Activated T-helper 17 cell treated with anti-CD3 and anti-CD28 coated beads, Interleukin-2, amount 50 U/mL, for 72 hours (primary cell): ENCODE results near the gene SLC35E3. TPM values are rescaled to one million over a fixed set of nuclear protein-coding genes. Genes with fewer than 3 reads are reported as not detected.
A peak's percentile ranks its signal among the peaks of the same experiment; 100 is the strongest.
"Not testable (repeated sequence)": the region's sequence is repeated elsewhere in the genome, so short reads cannot be mapped to it uniquely, and the experiment has no call there.

ENCODE experiments used
- ATAC-seq: fragments of 150-1000 bp; cut with Tn5 transposase; replicated peaks from 2 replicates; pipeline ENCODE4 v1.10.0; 2021; ENCODE audit warnings: mild to moderate bottlenecking, moderate library complexity
- H3K27ac Mint-ChIP-seq: one replicate; pipeline ENCODE4 v1.8.0; 2022; ENCODE audit warnings: mixed read lengths
- H3K27me3 Mint-ChIP-seq: one replicate; pipeline ENCODE4 v1.8.0; 2022; ENCODE audit warnings: mixed read lengths
- H3K36me3 Mint-ChIP-seq: one replicate; pipeline ENCODE4 v1.8.0; 2022; ENCODE audit warnings: low read depth, mild to moderate bottlenecking, mixed read lengths
- H3K4me1 Mint-ChIP-seq: one replicate; pipeline ENCODE4 v1.8.0; 2022; ENCODE audit warnings: mixed read lengths
- H3K4me3 Mint-ChIP-seq: one replicate; pipeline ENCODE4 v1.8.0; 2022; ENCODE audit warnings: mild to moderate bottlenecking, mixed read lengths
- H3K9me3 Mint-ChIP-seq: one replicate; pipeline ENCODE4 v1.8.0; 2022; ENCODE audit warnings: mixed read lengths
- total RNA-seq, 2 donors: library from RNA; stranded (reverse); gene quantifications; one replicate each; pipeline ENCODE4 v1.2.3, GENCODE V29; 2022

The SLC35E3 gene
- total RNA-seq, 2 donors from 2014 or later = 12.3 to 12.6 TPM

DNA sequence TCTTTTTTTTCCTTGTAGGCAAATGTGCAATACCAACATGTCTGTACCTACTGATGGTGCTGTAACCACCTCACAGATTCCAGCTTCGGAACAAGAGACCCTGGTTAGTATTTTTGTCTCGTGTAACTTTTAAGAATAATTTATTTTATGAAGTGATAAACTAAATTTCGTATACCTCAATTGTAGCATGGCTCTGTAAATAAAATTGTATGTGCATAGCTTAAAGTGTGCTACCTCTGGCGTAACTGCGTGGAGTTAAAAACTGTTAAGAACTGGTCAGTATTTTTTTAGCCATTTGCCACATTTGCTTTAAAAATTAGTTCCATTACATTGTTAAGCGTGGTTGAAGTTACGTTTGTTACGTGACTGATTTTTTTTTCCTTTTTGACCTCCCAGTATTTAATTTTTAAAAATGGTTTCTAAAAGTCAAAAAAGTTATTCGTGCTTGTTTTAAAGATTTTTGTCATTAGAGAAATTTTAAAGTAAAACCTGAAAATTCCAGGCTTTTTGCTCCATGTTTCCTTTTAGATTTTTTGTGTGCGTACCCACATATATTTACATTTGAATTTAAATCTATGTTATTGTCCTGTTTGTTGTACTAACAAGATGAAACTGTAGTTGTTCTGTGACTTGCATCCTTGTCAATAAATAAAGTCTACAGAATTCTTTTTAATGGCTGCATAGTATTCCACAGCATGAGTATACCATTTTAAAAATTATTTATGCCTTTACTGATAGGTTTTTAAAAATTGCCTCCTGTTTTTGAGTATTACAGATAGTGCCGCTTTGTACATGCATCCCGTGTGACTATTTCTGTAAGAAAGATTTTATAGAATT lies 63.4 kb downstream of the SLC35E3 start:
- peak overlapping the region; percentile 95 for H3K4me3 Mint-ChIP-seq
- H3K27ac Mint-ChIP-seq = peak overlapping the region; percentile 100
- no peaks in the 10 kb centered on the region for H3K9me3 Mint-ChIP-seq
- peaks cover 9% of the 10 kb centered on the region for H3K4me1 Mint-ChIP-seq
- peaks cover 71% of the 10 kb centered on the region for H3K36me3 Mint-ChIP-seq
- H3K27me3 Mint-ChIP-seq = no peaks in the 10 kb centered on the region
- ATAC-seq = peak; percentile 0

DNA sequence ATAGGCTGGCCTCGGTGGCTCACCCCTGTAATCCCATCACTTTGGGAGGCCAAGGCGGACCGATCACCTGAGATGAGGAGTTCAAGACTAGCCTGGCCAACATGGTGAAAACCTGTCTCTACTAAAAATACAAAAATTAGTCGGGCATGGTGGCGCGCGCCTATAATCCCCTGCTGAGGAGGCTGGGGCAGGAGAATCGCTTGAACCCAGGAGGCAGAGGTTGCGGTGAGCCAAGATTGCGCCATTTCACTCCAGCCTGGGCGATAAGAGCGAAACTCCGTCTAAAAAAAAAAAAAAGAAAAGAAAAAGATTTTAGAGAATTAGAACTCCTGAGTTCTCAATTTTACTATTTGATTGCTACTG lies 64.0 kb downstream of the SLC35E3 start:
- Mint-ChIP-seq H3K27ac (peak overlapping the region; percentile 100), H3K4me3 (peak overlapping the region; percentile 95), H3K36me3 (peaks cover 77% of the 10 kb centered on the region), H3K4me1 (peaks cover 11% of the 10 kb centered on the region)
- not testable (repeated sequence) for ATAC-seq, H3K9me3 Mint-ChIP-seq, H3K27me3 Mint-ChIP-seq

DNA sequence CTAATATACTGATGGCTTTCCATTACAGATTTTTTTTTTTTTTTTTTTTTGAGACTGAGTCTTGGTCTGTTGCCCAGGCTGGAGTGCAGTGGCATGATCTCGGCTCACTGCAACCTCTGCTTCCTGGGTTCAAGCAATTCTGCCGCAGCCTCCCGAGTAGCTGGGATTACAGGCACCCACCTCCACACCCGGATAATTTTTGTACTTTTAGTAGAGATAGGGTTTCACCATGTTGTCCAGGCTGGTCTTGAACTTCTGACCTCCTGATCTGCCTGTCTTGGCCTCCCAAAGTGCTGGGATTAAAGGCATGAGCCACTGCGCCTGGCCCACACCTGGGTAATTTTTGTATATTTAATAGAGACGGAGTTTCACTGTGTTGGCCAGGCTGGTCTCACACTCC lies 65.6 kb downstream of the SLC35E3 start:
- peak overlapping the region; percentile 81 for H3K27ac Mint-ChIP-seq
- peaks cover 20% of the 10 kb centered on the region for H3K4me1 Mint-ChIP-seq
- H3K27me3 Mint-ChIP-seq, H3K9me3 Mint-ChIP-seq, ATAC-seq: not testable (repeated sequence)
- peak overlapping the region; percentile 95 for H3K4me3 Mint-ChIP-seq
- H3K36me3 Mint-ChIP-seq = peaks cover 93% of the 10 kb centered on the region

DNA sequence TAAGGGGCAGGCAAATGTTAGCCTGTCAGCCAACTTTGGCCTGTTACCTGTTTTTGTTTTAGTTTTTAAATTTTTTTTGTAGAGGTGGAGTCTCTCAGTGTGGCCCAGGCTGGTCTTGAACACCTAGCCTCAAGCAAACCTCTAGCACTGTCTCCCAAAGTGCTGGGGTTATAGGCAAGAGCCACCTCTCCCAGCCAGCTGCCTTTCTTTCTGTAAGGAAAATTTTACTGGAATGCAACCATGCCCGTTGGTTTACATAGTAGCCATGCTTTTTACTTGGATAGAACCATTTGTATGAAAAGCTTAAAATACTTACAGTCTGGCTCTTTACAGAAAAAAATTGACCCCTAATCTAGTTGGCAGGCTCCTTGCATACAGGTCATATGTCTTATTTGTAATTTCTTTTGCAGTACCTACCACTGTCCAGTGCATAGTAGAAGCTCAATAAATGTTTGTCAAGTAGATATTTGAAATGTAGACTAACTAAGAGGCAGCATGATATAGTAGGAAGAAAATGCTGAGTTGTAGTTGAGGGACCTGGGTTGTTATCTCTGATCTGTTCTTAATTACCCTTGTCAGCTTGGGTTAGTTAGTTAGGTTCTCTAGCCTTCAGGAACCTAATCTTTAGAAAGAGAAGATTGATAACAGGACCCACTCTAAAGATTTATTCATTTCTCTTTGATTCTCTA lies 66.7 kb downstream of the SLC35E3 start:
- Mint-ChIP-seq H3K27me3 (no peaks in the 10 kb centered on the region), H3K4me1 (peaks cover 23% of the 10 kb centered on the region), H3K36me3 (peaks cover 98% of the 10 kb centered on the region), H3K9me3 (no peaks in the 10 kb centered on the region), H3K4me3 (peak overlapping the region; percentile 95), H3K27ac (peak overlapping the region; percentile 22)
- ATAC-seq = no peak

DNA sequence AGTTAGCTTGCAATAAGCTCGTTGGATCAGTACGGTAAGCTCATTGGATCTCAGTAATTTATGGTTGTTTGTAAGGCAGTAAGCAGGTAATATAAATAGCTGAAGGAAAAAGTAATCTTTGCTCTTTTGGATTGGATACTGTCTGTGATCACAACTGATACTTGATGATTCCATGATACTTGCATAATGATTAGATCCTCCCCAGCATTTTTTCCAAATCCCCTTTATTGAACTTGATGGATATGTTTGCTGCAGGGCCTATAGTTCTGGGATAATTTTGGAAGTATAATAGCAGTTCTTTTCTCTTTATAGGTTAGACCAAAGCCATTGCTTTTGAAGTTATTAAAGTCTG lies 67.2 kb downstream of the SLC35E3 start:
- peaks cover 23% of the 10 kb centered on the region for H3K4me1 Mint-ChIP-seq

DNA sequence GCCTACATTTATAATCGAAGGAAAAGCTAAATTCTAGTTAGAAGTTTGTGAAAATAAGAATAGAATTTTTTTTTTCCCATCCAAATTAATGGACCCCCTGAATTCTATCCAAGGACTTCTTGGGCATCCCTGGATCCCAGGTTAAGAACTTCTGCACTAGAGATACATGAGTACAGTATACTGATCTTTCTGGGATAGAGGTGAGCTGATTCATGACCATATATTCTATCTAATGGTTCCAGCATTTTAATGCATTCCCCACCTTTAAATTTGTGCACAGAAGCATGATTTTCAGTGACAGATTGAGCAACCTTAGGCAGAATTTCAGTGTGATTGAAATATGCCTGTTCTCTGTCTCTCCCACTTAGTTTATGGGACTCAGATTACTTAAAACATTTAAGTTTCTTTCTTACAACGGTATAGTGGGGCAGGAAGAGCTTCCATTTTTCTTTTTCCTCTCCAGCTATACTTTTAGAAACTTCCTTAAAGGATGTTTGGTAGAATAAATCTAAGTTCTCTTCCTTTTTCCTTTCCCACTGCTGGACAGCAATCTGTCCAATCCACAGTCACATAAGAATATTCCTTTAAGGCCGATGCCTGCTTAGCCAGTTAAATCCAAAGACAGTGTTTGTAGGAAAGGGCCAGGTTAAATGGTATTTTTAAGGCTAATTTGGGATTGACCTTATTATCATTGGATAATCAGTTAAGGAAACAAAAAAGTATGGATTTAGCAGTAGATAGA lies 68.7 kb downstream of the SLC35E3 start:
- no peaks in the 10 kb centered on the region for H3K9me3 Mint-ChIP-seq
- H3K36me3 Mint-ChIP-seq = peaks cover 91% of the 10 kb centered on the region
- H3K27ac Mint-ChIP-seq = peak overlapping the region; percentile 5
- no peaks in the 10 kb centered on the region for H3K27me3 Mint-ChIP-seq
- H3K4me3 Mint-ChIP-seq = peak overlapping the region; percentile 45
- no peak for ATAC-seq
- peaks cover 23% of the 10 kb centered on the region for H3K4me1 Mint-ChIP-seq

More for the DNA sequence above, 67.2 kb downstream of the SLC35E3 start:
- peaks cover 93% of the 10 kb centered on the region for H3K36me3 Mint-ChIP-seq
- H3K9me3 Mint-ChIP-seq = no peaks in the 10 kb centered on the region
- no peak for ATAC-seq
- no peaks in the 10 kb centered on the region for H3K27me3 Mint-ChIP-seq
- H3K27ac Mint-ChIP-seq = no peak overlapping the region
- peak overlapping the region; percentile 95 for H3K4me3 Mint-ChIP-seq

DNA sequence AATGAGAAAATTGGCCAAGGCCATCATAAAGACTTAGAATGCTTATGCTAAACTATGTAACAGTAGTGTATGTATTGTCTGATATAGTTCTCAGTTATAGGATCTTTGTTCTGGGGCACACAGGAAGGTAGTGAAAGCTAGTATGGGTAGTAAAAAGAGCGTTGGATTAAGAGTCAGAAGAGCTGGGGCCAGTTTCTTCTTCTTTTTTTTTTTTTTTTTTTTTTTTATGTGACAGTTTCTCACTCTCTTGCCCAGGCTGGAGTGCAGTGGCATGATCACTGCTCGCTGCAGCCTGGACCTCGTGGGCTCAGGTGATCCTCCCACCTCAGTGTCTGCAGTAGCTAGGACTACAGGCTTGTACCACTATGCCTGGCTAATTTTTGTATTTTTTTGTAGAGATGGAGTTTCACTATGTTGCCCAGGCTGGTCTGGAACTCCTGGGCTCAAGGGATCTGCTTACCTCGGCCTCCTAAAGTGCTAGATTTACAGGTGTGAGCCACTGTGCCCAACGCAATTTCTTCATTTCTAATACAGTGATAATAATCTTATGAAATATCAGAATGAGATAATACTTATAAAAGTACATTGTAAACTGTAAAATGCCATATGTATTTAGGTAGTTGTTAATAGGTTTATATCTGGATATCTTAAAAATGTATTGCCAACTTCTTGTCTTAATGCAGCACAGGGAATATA lies 69.4 kb downstream of the SLC35E3 start:
- H3K27ac Mint-ChIP-seq = peak overlapping the region; percentile 5
- ATAC-seq = peak; percentile 7

DNA sequence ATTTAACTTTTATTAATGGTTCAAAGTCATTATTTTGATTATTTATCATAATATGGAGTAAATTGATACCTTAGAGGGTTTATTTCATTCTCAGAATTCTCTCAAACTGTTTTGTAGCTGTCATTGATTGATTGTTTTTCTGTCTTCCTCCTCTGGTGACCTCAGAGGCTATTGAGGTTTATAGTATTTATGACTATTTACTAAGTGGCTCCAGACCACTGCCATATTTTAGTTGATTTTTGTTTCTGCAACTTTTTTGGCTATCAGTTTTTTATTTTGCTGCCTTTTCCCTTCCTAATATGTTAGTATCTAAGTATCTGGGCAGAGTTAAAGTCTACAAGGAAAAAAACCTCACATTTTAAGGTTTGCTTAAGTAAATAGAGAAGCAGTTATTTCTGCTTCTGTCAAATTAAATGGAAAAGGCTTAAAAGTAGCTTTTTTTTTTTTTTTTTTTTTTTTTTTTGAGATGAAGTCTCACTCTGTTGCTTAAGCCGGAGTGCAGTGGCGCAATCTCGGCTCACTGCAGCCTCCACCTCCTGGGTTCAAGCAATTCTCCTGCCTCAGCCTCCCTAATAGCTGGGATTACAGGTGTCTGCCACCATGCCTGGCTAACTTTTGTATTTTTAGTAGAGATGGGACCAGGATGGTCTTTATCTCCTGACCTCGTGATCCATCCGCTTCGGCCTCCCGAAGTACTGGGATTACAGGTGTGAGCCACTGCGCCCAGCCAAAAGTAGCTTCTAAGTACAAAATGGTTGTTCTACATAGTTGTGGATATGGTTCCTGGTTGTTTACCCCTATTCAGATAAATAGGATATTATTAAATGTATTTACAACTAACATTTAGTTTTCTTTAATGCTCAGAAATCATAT lies 70.2 kb downstream of the SLC35E3 start:
- peaks cover 23% of the 10 kb centered on the region for H3K4me1 Mint-ChIP-seq
- no peaks in the 10 kb centered on the region for H3K27me3 Mint-ChIP-seq
- no peak for ATAC-seq
- no peaks in the 10 kb centered on the region for H3K9me3 Mint-ChIP-seq
- peaks cover 91% of the 10 kb centered on the region for H3K36me3 Mint-ChIP-seq
- H3K27ac Mint-ChIP-seq = no peak overlapping the region
- peak overlapping the region; percentile 28 for H3K4me3 Mint-ChIP-seq

More for the DNA sequence above, 69.4 kb downstream of the SLC35E3 start:
- H3K9me3 Mint-ChIP-seq = no peaks in the 10 kb centered on the region
- no peaks in the 10 kb centered on the region for H3K27me3 Mint-ChIP-seq
- H3K36me3 Mint-ChIP-seq = peaks cover 91% of the 10 kb centered on the region
- H3K4me3 Mint-ChIP-seq = peak overlapping the region; percentile 33
- peaks cover 23% of the 10 kb centered on the region for H3K4me1 Mint-ChIP-seq

DNA sequence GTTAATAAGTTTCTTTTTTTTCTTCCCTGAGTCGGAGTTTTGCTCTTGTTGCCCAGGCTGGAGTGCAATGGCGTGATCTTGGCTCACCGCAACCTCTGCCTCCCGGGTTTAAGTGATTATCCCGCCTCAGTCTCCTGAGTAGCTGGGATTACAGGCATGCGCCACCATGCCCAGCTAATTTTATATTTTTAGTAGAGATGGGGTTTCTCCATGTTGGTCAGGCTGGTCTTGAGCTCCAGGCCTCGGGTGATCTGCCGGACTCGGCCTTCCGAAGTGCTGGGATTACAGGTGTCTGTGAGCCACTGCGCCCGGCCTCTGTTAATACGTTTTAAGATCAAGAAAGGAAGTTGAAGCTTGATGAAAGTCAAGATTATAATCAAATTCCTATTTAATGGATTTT lies 73.5 kb downstream of the SLC35E3 start:
- Mint-ChIP-seq H3K36me3 (peaks cover 90% of the 10 kb centered on the region), H3K4me1 (peaks cover 21% of the 10 kb centered on the region)
- not testable (repeated sequence) for H3K27me3 Mint-ChIP-seq, H3K27ac Mint-ChIP-seq, H3K4me3 Mint-ChIP-seq, ATAC-seq, H3K9me3 Mint-ChIP-seq

DNA sequence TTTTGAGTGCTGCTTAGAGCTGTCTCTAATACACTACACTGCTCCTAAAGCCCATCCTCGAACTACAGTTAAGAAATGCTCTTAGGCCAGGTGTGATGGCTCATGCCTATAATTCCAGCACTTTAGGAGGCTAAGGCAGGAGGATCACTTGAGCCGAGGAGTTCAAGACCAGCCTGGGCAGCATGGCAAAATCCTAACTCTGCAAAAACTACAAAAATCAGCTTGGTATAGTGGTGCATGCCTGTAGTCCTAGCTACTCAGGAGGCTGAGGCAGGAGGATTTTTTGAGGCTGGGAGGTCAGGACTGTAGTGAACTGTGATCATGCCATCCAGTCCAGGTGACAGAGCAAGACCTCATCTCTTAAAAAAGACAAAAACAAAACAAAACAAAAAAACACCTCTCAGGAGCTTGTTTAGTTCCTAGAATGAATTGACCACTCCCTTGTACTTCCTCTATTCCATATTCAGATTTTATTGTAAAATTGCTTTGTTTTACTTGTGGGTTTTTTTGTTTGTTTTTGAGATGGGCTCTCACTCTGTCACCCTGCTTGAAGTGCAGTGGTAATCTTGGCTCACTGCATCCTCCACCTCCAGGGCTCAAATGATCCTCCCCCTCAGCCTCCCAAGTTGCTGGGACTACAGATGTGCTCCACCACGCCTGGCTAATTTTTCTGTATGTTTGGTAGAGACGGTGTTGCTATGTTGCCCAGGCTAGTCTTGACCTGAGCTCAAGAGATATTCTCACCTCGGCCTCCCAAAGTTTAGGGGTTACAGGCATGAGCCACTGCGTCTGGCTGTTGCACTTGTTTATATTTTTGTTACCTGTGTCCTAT lies 75.6 kb downstream of the SLC35E3 start:
- Mint-ChIP-seq H3K4me1 (peaks cover 16% of the 10 kb centered on the region), H3K27ac (peak overlapping the region; percentile 36), H3K27me3 (no peaks in the 10 kb centered on the region), H3K9me3 (no peaks in the 10 kb centered on the region), H3K36me3 (peaks cover 90% of the 10 kb centered on the region), H3K4me3 (no peak overlapping the region)
- ATAC-seq = peak; percentile 6

DNA sequence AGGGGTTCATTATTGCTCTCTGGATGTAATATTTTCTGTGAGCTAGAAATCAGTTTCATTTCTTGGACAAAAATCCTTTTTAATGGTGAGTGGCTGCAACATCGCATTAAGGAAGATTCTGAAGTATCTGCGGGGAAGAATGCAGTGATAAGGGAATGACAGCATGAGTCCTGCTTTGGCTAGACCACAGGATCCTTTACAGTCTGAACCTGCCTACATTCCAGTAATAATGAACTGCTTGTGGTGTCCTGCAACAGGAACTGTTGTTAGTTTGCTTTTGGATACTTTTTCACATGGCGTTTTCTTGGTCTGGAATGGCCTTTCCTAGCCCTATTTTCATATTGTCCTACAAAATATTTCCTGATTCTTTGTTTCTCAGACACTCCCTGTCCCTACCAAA lies 77.7 kb downstream of the SLC35E3 start:
- Mint-ChIP-seq H3K27ac (peak overlapping the region; percentile 20), H3K36me3 (peaks cover 99% of the 10 kb centered on the region), H3K4me1 (peaks cover 17% of the 10 kb centered on the region), H3K9me3 (no peaks in the 10 kb centered on the region), H3K4me3 (no peak overlapping the region), H3K27me3 (no peaks in the 10 kb centered on the region)
- ATAC-seq = no peak

DNA sequence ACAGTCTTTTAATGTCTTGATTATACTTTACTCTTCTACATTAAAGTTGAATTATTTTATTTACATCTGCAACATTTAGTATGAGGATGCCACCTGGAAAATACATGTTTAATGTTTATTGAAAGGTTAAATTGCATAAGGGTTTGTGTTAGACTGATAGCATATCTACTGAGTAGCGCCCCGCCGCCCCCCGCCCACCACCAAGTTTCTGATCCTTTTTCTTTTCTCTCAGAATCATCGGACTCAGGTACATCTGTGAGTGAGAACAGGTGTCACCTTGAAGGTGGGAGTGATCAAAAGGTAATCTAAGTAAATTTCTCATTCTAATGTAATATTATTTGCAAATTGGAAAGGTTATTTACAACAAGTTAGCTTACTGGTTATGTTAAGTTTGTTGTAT lies 78.2 kb downstream of the SLC35E3 start:
- no peak for ATAC-seq

More for the DNA sequence above, 78.2 kb downstream of the SLC35E3 start:
- Mint-ChIP-seq H3K27me3 (no peaks in the 10 kb centered on the region), H3K9me3 (no peaks in the 10 kb centered on the region), H3K4me1 (peaks cover 17% of the 10 kb centered on the region), H3K27ac (peak overlapping the region; percentile 20), H3K4me3 (no peak overlapping the region), H3K36me3 (peaks cover 99% of the 10 kb centered on the region)
